Activated naive CD8-positive, alpha-beta T cell treated with anti-CD3 and anti-CD28 coated beads, Interleukin-2, amount 10 ng/mL, durations not matched to agents 7 days and 5 days (primary cell): ENCODE results near the gene MMP15. TPM values are rescaled to one million over a fixed set of nuclear protein-coding genes. Genes with fewer than 3 reads are reported as not detected.

Experiments
- ATAC-seq: fragments of 150-1000 bp; cut with Tn5 transposase; one replicate; pipeline ENCODE4 v1.10.0; 2021; ENCODE audit warnings: low read depth, moderate library complexity
- POLR2A ChIA-PET: fragments of 350-600 bp; sonication (Branson Sonifier 250); formaldehyde crosslinking; loops from one replicate; lab custom pipeline; 2021; ENCODE audit warnings: antibody characterized with exemption; lab: Charles Lee
- DNase-seq: peaks from one replicate; pipeline ENCODE4 v3.0.0; 2021
- H3K27ac Mint-ChIP-seq: one replicate; pipeline ENCODE4 v1.8.0; 2022; ENCODE audit warnings: mild to moderate bottlenecking, mixed read lengths
- H3K27me3 Mint-ChIP-seq: one replicate; pipeline ENCODE4 v1.8.0; 2022; ENCODE audit warnings: mild to moderate bottlenecking, moderate library complexity, mixed read lengths
- H3K36me3 Mint-ChIP-seq: one replicate; pipeline ENCODE4 v1.8.0; 2021; ENCODE audit warnings: mild to moderate bottlenecking, mixed read lengths
- H3K4me1 Mint-ChIP-seq: one replicate; pipeline ENCODE4 v1.8.0; 2021; ENCODE audit warnings: mixed read lengths
- H3K4me3 Mint-ChIP-seq: one replicate; pipeline ENCODE4 v1.8.0; 2022; ENCODE audit warnings: mild to moderate bottlenecking, moderate library complexity, mixed read lengths
- H3K9me3 Mint-ChIP-seq: one replicate; pipeline ENCODE4 v1.8.0; 2021; ENCODE audit warnings: mixed read lengths
- total RNA-seq, 2 experiments: library from RNA; stranded (reverse); gene quantifications; one replicate each; pipeline ENCODE4 v1.2.3, GENCODE V29; 2021

The MMP15 gene
- total RNA-seq, 2 experiments from 2014 or later, result 0.61 to 0.62 TPM

- no peaks in the 10 kb centered on the region for H3K9me3 Mint-ChIP-seq
- POLR2A ChIA-PET, result no interaction called here
- H3K4me3 Mint-ChIP-seq, result no peak overlapping the region
- no peaks in the 10 kb centered on the region for H3K36me3 Mint-ChIP-seq
- H3K27ac Mint-ChIP-seq, result no peak overlapping the region
- peaks cover 25% of the 10 kb centered on the region for H3K27me3 Mint-ChIP-seq
- no peak for DNase-seq
- no peak for ATAC-seq
- H3K4me1 Mint-ChIP-seq, result peaks cover 9% of the 10 kb centered on the region
These were observed 1.8 kb downstream of the MMP15 start for GRCh38 chr16:58027161-58027915.

DNA sequence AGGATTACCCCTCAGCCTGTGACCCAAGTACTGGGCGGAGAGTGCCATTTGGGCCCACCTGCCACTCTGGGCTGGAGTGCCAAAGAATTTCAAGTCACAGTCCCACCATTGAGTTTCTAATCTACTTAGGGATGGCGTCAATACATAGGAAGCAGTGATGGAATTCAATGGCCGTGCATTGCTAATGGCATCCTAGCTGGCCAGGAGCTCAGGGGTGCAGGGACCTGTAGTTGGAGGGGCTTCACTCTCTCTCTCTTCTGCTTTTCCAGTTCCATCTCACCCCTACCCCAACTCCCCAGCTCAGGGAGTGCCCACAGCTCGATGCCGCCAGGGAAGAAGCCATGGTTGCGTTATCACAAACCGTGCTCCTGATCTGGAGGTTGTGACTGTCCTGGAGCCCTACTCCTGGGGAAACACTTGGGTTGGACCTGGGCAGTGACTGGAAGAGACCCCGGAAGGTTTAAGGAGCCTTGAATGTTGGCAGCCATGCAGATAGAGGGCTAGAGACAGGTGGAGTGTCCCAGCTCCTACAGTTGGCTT is 2.4 kb downstream of the MMP15 start:
- Mint-ChIP-seq H3K36me3 (no peaks in the 10 kb centered on the region), H3K27me3 (peaks cover 25% of the 10 kb centered on the region), H3K4me1 (peaks cover 6% of the 10 kb centered on the region), H3K27ac (no peak overlapping the region), H3K9me3 (no peaks in the 10 kb centered on the region), H3K4me3 (no peak overlapping the region)
- DNase-seq, result no peak
- POLR2A ChIA-PET, result no interaction called here
- no peak for ATAC-seq

GRCh38 chr16:58028541-58029070 is 3.1 kb downstream of the MMP15 start:
- Mint-ChIP-seq H3K27me3 (peaks cover 25% of the 10 kb centered on the region), H3K36me3 (no peaks in the 10 kb centered on the region), H3K4me1 (peaks cover 6% of the 10 kb centered on the region), H3K27ac (no peak overlapping the region), H3K9me3 (no peaks in the 10 kb centered on the region), H3K4me3 (no peak overlapping the region)
- no peak for DNase-seq
- no peak for ATAC-seq
- POLR2A ChIA-PET, result no interaction called here

DNA sequence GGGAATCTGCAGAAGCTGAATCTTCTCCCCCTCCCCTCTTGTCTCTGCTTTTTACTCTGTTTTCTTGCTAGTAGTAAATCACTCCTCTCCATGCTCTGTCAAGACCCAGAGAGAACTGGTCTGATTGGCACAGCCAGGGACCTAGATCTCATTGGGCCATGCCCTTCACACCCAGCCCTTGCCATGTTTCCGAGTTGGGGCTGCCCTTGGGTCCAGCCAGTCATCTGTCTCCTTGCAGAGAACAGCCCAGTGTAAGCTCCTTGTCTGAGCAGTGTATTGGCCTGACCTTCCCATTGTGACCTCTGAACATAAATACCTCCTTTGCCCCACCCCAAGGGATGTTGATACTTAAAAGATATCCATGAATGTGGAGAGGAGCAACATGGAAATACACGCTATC is 3.9 kb downstream of the MMP15 start:
- Mint-ChIP-seq H3K27me3 (peaks cover 23% of the 10 kb centered on the region), H3K4me1 (peaks cover 6% of the 10 kb centered on the region), H3K4me3 (no peak overlapping the region), H3K27ac (no peak overlapping the region), H3K36me3 (no peaks in the 10 kb centered on the region), H3K9me3 (no peaks in the 10 kb centered on the region)
- POLR2A ChIA-PET, result no interaction called here
- DNase-seq (no peak), ATAC-seq (no peak)

DNA sequence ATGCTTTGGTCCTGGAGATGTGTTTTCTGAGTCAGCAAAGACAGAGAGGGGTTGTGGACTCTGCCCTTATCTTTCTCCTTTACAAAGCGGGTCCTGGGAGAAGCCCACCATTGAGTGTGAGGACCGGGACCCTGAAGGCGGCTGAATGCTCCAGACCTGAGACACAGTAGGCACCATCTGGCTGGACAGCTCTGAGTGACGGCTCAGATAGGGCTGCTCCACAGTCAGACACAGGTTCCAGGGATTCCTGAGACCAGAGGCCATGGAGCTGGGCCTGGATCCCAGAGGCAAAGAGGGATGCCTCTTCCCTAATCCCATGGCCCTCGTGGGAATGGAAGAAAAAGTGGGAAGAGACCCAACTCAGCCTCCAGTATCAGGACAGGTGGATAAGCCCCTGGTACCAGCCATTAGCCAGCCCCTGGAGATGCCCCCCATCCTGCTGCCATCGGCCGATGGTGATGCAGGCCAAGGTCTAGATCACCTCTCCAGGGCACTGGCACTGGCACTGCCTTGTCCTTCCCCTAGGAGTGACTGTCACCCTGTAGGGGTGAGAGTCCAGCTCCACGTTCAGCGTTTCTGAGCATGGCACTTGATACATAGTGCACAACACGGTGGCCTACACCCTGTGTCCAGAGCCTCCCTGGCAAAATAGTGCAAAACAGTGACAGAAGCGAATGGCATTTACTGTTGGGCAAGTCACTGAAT is 4.7 kb downstream of the MMP15 start:
- POLR2A ChIA-PET, result no interaction called here
- no peaks in the 10 kb centered on the region for H3K9me3 Mint-ChIP-seq

GRCh38 chr16:58031016-58031800 is 5.7 kb downstream of the MMP15 start:
- no peaks in the 10 kb centered on the region for H3K9me3 Mint-ChIP-seq
- DNase-seq, result no peak
- POLR2A ChIA-PET, result interaction anchor here (0.7 kb wide), 1 partner anchor 99 kb away, joined by 4 read pairs; no protein-coding TSS in a partner anchor
- no peaks in the 10 kb centered on the region for H3K36me3 Mint-ChIP-seq
- no peak for ATAC-seq
- peaks cover 2% of the 10 kb centered on the region for H3K4me1 Mint-ChIP-seq
- peaks cover 16% of the 10 kb centered on the region for H3K27me3 Mint-ChIP-seq
- no peak overlapping the region for H3K27ac Mint-ChIP-seq
- H3K4me3 Mint-ChIP-seq, result no peak overlapping the region

More for the DNA sequence above, 4.7 kb downstream of the MMP15 start:
- no peaks in the 10 kb centered on the region for H3K36me3 Mint-ChIP-seq
- ATAC-seq, result no peak
- no peak overlapping the region for H3K4me3 Mint-ChIP-seq
- no peak for DNase-seq
- H3K4me1 Mint-ChIP-seq, result peaks cover 2% of the 10 kb centered on the region
- H3K27me3 Mint-ChIP-seq, result peaks cover 16% of the 10 kb centered on the region
- no peak overlapping the region for H3K27ac Mint-ChIP-seq

GRCh38 chr16:58032710-58033293 is 7.2 kb downstream of the MMP15 start:
- Mint-ChIP-seq H3K27ac (no peak overlapping the region), H3K4me1 (peaks cover 2% of the 10 kb centered on the region), H3K9me3 (no peaks in the 10 kb centered on the region), H3K36me3 (no peaks in the 10 kb centered on the region), H3K4me3 (no peak overlapping the region), H3K27me3 (peaks cover 15% of the 10 kb centered on the region)
- POLR2A ChIA-PET, result no interaction called here
- DNase-seq (no peak), ATAC-seq (no peak)

DNA sequence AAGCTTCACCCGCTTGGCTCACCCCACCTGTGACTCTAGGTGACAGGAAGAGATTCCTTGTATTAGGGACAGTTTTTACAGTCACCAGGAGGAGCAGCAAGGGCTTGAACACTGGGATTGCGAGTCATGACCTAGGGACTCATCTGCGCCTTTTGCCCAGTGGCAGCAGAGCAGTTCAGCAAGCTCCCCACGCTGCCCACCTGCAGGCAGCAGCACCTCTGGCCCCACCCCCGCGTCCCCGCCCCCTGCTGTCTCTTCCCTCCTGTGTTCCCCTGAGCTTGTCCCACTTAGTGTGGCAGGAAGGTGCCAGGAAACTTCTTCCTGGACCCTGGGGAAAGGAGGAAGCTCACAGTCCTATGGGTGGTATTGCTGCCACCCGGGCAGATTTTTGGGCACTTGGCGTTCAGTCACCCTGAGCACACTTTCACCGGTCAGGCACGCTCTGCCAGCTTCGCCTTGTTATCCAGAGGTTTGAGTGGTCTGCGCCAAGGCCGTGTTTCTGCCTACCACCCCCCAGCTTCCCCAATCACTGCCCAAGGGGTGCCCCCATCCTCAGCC is 8.7 kb downstream of the MMP15 start:
- H3K4me3 Mint-ChIP-seq, result no peak overlapping the region
- H3K27me3 Mint-ChIP-seq, result peaks cover 6% of the 10 kb centered on the region
- no peaks in the 10 kb centered on the region for H3K4me1 Mint-ChIP-seq
- ATAC-seq, result no peak
- DNase-seq, result no peak
- POLR2A ChIA-PET, result no interaction called here
- H3K27ac Mint-ChIP-seq, result no peak overlapping the region
- H3K36me3 Mint-ChIP-seq, result no peaks in the 10 kb centered on the region
- no peaks in the 10 kb centered on the region for H3K9me3 Mint-ChIP-seq

- no peak for ATAC-seq
- Mint-ChIP-seq H3K27me3 (peaks cover 2% of the 10 kb centered on the region), H3K4me1 (no peaks in the 10 kb centered on the region), H3K9me3 (no peaks in the 10 kb centered on the region), H3K27ac (no peak overlapping the region), H3K4me3 (no peak overlapping the region), H3K36me3 (no peaks in the 10 kb centered on the region)
- no peak for DNase-seq
- POLR2A ChIA-PET, result interaction anchor here (1.0 kb wide), 1 partner anchor 15 kb away, joined by 3 read pairs; no protein-coding TSS in a partner anchor
These were observed 9.2 kb downstream of the MMP15 start for GRCh38 chr16:58034774-58035173.

GRCh38 chr16:58035356-58036170 is 10.0 kb downstream of the MMP15 start:
- Mint-ChIP-seq H3K36me3 (no peaks in the 10 kb centered on the region), H3K27ac (no peak overlapping the region), H3K27me3 (no peaks in the 10 kb centered on the region), H3K9me3 (no peaks in the 10 kb centered on the region), H3K4me3 (no peak overlapping the region), H3K4me1 (no peaks in the 10 kb centered on the region)
- no peak for ATAC-seq
- POLR2A ChIA-PET, result interaction anchor here (1.0 kb wide), 1 partner anchor 15 kb away, joined by 3 read pairs; no protein-coding TSS in a partner anchor
- no peak for DNase-seq

GRCh38 chr16:58036943-58037342 is 11.4 kb downstream of the MMP15 start:
- no peaks in the 10 kb centered on the region for H3K27me3 Mint-ChIP-seq
- POLR2A ChIA-PET, result no interaction called here
- ATAC-seq (no peak), DNase-seq (no peak)
- H3K9me3 Mint-ChIP-seq, result no peaks in the 10 kb centered on the region
- no peak overlapping the region for H3K4me3 Mint-ChIP-seq
- no peaks in the 10 kb centered on the region for H3K4me1 Mint-ChIP-seq
- no peak overlapping the region for H3K27ac Mint-ChIP-seq
- no peaks in the 10 kb centered on the region for H3K36me3 Mint-ChIP-seq
